ENCODE results near the gene JUP.

JUP gene

GRCh38 chr17:41750862-41751261 lies 35.6 kb downstream of the JUP start:
- no peak for DNase-seq

DNA sequence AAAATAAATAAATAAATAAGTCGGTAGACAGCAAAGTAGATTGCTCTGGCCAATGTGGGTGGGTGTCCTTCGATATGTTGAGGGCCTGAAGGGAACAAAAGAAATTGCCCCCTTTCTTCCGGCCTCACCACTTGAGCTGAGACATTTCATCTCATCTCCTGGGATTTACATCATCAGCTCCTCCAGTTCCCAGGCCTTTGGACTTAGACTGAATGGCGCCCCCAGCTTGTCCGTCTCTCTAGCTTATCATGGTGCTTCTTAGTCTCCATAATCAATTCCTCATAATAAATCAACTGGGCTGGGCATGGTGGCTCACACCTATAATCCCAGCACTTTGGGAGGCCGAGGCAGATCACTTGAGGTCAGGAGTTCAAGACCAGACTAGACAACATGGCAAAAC lies 38.2 kb downstream of the JUP start:
- DNase-seq = no peak

DNA sequence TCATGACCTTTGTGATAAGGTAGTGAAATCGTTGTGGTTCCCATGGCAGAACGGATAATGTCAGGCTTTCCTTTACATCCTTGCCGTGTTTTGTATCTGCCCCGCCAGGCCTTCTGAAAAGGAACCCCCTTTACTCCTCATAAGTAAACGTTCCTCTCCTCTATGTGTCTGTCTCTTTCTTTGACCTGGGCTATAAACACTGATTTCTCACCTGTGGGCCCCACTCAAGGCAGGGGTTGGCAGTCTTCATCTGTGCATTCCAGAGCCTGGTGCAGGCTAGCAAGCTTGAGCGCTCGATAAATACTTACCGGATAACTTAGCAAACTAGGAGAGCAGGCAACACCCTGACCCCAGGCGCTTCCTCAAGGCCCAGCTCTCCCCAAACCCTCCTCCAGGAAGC lies 44.8 kb downstream of the JUP start:
- no peak for DNase-seq

- no peak for DNase-seq
Measured at GRCh38 chr17:41740506-41740905, 46.0 kb downstream of the JUP start.

- no peak for DNase-seq
Measured at GRCh38 chr17:41739661-41740352, 46.7 kb downstream of the JUP start.

GRCh38 chr17:41738801-41739112 lies 47.8 kb downstream of the JUP start:
- no peak for DNase-seq

DNA sequence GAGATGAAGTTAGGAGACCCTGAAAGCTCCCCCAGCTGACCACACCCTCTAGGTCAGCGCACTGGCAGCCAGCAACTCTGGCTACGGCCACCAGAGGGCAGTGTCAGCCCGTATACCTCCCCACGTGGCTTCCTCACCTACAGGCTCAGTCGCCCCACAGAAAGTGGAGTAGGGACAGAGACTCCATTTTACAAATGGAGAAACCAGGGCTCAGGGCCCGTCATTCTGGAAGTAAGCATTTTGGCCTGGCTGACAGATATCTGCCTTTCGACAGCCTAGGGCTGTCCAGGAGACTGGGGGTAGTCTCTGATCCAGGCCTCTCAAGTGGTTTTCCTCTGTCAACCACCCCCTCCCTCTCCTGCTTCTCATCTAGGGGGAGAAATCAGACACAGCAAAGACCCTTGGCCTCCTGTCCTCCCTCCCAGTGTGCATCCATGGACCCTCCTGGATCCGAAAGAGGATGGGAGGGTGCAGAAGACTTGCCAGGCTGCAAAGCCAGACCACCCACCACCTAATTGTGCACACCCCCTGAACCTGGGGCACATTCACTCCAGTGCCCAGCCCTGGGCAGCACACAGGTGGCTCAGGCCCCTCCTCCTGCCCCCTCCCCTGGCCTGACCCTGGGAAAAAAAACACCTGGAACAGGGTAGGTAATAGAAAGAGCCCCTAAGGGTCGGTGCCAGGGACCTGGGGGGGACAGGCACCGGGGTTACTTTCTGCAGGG lies 48.3 kb downstream of the JUP start:
- no peak for DNase-seq

DNA sequence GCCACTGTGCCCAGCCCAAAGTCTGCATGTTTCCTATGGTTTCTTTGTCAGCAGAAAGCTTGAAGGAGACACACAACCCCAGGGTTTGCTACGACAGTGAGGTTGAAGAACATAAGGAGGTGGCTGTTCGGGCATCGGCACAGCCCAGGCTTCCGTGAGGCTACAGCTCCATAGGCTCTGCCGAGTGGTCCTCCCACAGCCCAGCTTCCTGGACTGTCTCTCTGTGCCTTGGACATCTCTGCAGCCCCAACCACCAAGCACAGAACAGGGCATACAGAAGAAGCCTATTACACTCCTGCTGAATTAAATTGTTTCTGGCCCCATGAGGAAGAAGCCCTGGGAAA lies 48.9 kb downstream of the JUP start:
- no peak for DNase-seq

DNA sequence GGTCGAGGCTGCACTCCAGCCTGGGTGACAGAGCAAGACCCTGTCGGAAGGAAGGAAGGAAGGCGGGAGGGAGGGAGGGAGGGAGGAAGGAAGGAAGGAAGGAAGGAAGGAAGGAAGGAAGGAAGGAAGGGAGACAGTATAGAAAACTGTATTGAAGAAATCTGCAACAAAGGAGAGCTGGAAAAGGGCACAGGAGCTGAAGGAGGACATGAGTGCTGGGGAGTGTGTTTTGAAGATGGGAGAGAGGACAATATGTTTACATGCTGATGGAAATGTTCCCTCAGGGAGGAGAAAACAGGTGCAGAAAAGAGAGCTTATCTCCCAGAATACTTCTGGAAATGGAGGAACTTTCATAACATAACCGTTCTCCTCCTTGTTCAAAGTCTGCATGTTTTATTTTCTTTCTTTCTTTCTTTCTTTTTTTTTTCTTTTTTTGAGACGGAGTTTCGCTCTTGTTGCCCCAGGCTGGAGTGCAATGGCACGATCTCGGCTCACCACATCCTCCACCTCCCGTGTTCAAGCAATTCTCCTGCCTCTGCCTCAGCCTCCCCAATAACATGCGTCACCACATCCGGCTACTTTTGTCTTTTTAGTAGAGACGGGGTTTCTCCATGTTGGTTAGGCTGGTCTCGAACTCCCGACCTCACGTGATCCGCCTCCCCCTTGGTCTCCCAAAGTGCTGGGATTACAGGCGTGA lies 49.4 kb downstream of the JUP start:
- no peak for DNase-seq

GRCh38 chr17:41735744-41736143 lies 50.8 kb downstream of the JUP start:
- no peak for DNase-seq

DNA sequence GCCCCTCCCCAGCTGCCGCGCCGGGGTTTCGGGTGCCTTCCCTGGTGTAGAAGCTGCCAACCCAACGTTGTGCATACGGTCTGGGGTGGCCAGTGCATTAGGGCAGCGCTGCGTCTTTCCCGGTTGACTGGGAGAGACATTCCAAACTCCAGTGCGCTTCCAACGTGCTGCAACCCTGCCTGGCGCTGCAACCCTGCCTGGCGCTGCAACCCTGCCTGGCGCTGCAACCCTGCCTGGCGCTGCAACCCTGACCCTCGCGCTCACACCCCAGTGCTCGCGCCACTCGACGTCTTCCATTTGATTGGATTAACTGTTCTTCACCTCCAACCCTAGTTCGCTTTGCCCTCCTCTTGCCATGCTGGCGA lies 51.6 kb downstream of the JUP start:
- DNase-seq = no peak

GRCh38 chr17:41734139-41734948 lies 52.2 kb downstream of the JUP start, which contains the start of gene HAP1:
TSS of gene HAP1 (minus strand) at chr17:41734643. CDS start at chr17:41734634, 9 bp downstream.
- DNase-seq = no peak

DNA sequence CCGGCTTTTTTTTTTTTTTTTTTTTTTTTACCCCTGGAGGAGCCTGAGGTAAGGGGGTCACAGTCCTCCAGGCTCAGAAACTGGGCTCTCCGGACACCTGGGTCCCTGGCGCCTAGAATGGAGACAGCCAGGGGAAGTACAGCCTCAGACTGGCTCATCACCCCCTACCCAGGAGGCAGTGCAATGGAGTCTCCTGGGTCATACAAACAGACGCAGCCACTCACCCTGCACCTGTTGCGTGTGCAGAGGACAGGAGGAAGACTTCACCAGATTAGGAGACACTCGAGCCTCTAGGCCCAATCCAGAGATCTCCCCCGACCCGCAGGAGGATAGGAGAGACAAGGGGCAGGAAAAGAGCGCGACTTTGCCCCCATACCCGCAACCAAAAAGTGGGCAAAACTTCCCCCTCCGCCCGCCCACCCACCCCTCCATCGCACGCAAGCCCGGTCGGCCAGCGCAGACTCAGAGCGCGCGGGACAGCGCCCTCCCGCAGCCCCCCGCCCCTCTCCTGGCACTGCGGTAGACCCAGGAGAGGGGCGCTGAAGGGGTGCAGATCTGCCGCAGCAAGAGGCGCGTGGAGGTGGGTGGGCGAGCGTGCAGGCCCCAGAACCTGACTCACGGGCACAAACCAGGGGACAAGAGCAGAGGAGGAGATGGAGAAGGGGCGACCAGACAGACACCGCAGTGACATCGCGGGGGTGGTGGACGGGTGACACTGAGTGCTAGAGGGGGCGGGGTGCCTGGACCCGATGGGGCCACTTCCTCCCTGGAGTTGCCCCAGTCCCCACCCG lies 53.0 kb downstream of the JUP start:
- DNase-seq = no peak

DNA sequence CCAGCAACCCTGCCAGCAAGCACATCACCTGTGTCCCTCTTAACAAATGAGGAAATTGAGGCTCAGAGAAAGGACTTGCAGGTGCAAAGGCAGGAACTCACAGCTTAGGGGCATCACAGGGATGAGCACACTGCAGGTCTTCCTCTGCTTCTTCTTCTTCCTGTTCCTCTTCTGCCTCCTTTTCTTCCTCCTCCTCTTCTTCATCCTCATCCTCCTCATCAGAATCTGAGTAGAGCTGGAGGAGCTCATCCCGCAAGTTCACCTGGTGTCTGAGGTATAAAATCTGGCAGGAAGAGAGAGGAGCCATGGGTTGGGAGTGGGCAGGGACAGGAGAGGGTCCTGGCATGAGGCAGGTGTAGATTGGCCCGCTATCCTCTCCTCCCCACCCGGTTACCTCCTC lies 54.7 kb downstream of the JUP start:
- DNase-seq = no peak

GRCh38 chr17:41730479-41730878 lies 56.0 kb downstream of the JUP start:
- DNase-seq = no peak

GRCh38 chr17:41728056-41728455 lies 58.5 kb downstream of the JUP start:
- DNase-seq = no peak

DNA sequence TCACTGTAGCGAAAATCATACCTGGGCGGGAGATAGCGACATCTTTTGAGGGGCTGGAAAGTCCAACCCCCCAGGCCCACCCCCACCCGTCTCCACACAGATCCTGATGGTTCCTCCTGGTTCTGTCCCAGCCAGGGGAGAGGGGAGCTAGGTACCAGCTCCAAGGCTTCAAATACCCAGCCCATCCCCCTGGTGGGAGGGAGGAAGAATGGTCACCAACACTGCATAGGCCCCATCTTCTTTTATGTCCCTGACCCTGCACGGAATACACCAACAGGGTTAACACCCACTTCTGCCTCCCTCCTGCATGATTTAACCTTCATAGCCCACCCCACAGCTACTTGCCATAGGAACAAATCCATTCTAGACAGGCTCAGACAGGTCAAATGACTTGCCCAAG lies 61.4 kb downstream of the JUP start:
- no peak for DNase-seq

- no peak for DNase-seq
Measured at GRCh38 chr17:41724476-41725050, 61.9 kb downstream of the JUP start.

- no peak for DNase-seq
Measured at GRCh38 chr17:41723801-41724475, 62.6 kb downstream of the JUP start.

DNA sequence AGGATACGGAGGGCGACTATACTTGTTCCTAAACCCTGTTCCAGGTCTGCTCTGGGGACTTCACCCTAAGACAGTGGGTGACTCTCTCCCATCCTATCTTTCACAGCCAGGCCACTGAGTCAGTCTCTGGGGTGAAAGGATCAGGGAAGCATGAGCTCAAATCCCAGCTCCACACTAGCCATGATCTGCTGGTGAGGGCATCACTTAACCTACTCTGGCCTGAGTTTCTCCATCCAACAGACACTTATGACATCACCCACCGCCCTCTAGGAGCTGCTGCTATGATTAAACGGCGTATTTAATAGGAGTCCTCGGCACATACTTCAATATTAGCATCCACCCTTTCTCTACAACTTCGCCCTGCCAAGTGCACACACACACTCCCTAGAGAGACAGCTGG lies 64.3 kb downstream of the JUP start:
- no peak for DNase-seq

- no peak for DNase-seq
Measured at GRCh38 chr17:41718287-41718645, 68.2 kb downstream of the JUP start.
